Retina (tissue), 1 donor: ENCODE data around the gene USP53.
"Not testable (repeated sequence)": the region's sequence is repeated elsewhere in the genome, so short reads cannot be mapped to it uniquely, and the experiment has no call there.

ENCODE experiments used
- DNase-seq: peaks from one replicate; pipeline ENCODE4 v3.0.0-alpha.2; 2016

USP53 gene

DNA sequence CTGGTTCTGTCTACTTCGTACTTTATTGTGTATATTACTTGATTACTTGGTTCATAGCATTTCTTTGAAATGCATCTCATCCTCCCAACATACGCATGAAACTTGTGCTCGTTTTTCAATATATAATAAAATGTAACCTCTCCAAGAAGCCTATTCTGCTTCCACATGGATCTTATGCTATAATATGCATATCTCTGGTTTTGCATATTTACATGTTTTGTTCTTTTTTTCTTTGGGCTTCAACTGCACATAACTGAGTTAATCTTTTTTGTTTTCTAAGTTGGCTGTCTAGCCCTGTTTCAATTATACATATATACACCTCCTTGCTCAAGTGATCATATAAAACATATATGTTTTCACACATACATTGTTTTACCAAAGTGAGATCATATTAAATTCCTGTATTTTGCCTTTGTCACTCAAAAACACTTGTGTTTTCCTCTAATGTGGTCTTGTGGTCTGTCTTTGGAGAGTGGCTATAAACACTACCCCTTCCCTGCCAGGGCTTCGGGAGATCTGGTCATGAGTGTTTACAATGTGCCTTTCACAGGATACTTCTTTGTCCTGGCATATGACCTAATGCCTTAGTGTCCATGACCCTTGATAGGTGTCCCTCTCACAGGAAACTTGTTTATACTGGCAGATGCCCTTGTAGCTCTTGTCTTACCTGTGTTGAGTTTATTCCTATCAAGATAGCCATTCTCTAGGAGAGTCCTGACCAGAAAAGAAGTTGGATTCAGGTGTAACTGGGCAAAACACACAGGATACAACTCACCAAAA lies 17.6 kb downstream of the USP53 start:
- DNase-seq, result no peak

DNA sequence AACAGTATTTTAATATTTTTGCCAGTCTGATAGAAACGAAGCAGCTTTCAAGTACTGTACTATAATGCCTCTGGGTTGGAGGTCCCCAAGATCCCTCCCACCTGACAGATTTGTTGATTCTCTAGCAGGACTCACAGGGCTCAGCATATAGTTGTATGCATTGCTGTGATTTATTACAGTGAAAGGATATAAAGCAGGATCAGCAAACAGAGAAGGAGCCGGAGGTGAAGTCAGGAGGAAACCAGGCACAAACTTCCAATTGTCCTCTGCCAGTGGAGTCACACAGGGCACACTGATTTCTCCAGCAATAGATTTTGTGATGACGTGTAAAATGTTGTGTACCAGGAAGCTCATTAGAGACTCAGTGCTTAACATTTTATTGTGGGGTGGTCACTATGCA lies 19.0 kb downstream of the USP53 start:
- no peak for DNase-seq

DNA sequence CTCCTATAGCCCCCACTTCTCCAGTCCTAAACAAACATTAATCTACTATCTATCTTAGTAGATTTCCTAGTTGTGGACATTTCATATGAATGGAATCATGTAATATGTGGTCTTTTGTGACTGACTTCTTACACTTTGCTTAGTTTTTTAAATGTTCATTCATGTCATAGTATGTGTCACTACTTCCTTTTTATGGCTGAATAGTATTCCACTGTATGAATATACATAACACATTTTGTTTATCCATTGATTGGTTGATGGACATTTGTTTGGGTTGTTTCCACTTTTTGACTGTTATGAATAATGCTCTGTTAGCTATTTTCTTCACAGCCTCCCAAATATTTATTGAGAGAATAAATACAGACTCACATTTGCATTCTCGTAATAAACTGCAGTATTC lies 19.8 kb downstream of the USP53 start:
- no peak for DNase-seq

DNA sequence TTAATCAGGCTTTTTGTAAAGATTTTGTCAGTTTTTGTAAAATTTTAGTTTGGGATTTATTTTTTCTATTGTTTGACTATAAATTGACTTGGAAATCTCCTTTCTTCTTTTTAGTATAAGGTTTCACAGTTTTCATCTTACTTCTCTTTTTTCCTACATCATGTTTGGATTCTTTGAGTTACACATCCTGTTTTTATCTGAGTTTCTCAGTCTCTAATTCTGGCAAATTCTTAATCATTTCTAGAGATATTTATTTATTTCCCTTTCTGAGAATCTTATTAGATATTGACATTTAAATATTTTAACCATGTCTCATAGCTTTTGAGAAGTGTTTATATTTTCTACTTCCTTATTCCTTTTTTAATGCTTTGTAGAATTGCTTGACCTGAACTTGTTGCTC lies 20.7 kb downstream of the USP53 start:
- no peak for DNase-seq

DNA sequence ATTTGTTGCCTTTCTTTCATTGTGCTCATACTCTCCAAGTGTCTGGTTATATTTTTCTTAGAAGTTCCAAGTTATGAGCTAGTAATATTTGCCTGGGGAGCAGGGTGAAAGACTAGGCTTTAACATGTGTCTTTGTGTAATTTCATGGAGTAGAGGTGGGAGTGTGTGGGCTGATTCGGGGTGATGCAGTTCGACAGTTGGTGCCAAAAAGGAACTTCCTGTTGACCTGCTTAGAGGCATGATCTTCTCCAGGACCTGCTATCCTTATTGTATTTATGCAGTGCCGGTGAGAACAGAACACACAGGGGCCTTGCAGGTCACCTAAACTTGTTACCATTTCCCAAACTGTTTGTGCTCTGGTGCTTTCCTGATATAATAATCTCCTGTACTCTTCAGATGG lies 21.2 kb downstream of the USP53 start:
- no peak for DNase-seq

DNA sequence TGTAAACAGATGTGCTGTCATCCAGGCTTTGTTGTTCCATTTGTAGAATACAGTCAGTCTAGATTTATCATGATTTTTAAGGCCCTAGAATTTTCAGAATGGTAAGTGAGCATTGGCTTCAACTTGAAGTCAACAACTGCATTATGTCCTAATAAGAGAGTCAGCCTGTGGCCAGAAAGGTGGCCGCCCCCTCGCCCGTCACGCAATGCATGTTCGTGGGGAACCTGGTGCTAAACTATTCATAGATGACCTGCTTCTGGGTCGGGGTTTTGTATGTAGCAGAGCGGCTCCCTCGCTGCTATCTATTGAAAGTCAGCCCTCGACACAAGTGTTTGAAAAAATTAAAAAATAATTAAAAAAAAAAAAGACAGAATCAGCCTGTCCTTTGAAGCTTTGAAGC lies 24.7 kb downstream of the USP53 start:
- DNase-seq, result no peak

DNA sequence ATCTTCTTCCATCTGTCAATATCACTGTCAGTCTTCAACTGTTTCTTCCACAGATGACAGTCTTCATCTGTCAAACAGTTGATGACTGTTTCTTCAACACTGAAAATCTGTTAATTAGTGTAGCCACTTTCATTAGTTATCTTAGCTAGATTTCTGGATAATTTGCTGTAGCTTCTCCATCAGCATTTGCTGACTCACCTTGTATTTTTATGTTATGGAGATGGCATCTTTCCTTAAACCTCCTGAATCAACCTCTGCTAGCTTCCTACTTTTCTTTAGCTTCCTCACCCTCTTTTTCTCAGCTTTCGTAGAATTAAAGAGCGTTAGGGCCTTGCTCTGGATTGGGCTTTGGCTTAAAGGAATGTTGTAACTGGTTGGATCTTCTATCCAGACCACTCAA lies 25.1 kb downstream of the USP53 start:
- DNase-seq, result no peak

DNA sequence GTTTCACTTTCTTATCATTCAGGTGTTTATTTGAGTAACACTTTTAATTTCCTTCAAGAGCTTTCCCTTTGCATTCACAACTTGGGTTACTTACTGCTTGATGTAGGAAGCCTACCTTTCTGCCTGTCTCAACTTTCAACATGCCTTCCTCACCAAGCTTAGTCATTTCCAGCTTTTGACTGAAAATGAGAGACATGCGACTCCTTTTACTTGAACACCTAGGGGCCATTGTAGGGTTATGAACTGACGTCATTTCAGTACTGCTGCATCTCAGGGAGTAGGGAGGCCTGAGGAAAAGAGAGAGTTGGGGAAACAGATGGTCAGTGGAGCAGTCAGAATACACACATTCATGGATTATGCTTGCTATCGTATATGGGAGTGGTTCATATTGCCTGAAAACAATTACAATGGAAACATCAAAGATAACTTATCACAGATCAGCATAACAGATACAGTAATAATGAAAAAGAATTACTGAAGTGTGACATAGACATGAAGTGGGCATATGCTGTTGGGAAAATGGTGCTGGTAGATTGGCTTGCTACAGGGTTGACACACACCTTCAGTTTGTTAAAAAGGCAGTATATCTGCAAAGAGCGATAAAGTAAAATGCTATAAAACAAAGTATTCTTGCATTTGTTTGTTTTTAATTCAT lies 25.7 kb downstream of the USP53 start:
- DNase-seq, result no peak

DNA sequence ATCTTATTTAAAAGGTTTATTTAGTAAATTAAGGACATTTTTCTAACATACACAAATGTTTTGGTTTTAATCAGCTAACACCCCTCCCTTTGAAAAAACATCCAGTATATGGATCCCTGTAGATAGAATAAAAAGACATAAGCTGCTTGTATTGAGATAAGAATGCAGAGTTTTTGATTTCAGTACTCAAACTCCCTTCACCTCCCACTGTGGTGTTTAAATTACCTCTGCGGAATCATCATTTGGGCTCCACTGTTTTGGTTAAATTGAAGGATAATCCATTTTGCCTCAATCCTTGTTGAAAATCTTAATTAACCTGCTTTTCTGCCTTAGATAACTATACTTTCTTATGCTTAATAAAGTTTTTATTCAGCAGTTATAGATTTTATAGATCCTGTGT lies 27.6 kb downstream of the USP53 start:
- no peak for DNase-seq

DNA sequence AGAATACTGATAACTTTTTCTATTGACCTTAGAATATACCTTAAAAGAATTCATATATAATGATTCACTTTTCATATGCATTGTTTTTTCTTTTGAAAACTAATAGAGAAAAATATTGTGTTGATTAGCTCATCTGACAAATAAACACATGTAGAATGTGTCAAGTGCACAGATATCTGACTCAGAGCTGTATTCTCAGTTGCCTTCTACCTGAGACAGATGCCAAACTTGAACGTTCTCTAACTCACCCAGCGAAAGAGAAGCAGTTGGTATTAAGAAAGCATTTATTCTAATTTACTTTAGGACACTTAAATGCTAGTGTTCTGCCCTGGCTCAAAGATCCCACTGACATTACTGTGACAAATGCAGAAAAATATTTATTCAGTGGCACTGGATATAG lies 28.1 kb downstream of the USP53 start:
- no peak for DNase-seq

DNA sequence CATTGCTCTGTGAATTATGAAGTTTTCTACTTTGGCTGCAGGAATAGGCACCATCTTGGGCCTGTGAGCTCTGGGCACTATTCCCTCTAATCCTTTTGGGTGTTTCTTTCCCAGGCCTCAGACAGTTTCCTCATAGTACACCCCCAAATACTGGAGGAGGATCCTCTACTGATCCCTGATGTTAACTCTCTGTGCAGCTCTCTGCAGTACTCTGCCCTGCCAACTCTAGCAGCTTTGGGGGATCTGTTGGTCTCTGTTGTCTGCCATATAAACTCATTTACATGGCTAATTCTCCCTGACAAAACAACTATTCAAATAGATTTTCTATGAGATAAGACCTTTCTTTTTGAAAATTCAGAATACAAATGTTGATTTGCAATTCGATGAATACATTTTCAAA lies 29.9 kb downstream of the USP53 start:
- no peak for DNase-seq

DNA sequence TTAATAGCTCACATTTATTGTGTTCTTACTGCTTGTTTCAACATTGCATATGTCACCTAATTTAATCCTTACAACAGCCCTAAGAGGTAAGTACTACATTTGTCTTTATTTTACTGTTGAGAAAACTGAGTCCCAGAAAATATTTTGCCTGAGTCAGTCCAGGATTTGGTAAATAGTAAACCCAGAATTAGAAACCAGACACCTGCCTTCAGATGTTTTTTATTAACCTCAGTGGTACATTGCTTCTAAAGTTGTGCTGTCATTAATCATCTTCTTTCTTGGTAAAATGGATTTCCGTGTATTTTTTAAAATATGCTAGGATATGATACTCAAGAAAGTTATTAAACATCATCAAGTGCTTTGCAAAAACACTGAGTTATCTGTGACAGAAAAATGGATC lies 31.4 kb downstream of the USP53 start:
- DNase-seq, result no peak

DNA sequence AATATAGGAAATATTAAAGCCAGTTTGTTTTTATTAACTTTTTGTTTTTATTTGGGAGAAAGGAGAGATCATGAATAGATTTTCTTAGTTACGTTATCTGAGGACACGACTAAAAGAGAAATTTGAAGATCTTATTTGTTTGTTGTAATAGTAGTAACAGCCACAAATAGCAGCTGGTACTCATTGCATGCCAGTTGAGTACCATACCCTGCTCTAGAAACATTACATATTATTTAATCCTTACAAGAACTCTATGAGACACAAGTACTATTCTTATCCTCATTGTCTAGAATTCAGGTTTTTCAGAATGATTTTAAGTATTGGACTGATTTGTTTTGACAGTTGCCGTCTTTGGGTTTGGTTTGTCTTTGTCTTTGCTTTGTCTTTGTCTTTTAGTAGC lies 31.8 kb downstream of the USP53 start:
- peak; percentile 46 for DNase-seq

DNA sequence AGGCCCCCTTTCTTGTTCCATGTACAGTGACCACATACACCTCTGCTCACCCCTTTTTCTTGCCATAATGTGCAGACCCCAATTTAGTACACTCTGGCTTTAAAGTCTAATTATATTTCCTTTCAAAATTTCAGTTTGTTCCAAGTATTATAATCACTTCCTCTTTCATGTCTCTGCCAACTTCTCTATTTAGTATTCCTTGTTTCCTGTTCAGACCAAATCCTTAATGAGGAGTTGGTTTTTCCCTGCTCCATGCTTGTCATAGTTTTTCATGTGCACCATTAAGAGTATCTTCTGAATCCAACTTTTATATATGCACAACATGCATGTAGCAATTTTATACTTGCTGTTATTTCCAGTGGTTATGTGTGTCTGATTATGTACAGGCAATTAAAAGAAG lies 32.3 kb downstream of the USP53 start:
- no peak for DNase-seq

DNA sequence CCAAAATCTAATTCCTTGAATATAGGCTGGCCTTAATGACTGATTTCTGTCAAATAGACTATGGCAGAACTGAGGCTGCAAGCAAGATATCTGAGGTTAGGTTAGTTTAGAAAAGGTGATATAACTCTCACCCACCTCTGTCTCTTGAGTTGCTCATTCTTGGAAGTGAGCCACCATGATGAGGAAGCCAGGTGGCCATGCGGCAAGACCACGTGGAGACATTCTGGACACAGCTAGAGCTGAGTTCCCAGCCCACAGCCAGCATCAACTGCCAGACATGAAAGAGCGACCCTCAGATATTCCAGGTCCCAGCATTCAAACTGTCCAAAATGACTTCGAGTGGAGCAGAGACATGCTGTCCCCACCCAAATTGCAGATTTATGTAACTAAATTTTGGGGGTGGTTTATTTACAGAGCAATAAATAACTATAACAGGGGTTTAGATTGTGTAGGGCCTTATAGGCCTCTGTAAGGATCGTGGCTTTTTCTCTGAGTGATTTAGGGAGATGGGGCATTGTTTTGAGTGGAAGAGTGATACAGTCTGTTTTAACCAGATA lies 33.7 kb downstream of the USP53 start:
- no peak for DNase-seq

DNA sequence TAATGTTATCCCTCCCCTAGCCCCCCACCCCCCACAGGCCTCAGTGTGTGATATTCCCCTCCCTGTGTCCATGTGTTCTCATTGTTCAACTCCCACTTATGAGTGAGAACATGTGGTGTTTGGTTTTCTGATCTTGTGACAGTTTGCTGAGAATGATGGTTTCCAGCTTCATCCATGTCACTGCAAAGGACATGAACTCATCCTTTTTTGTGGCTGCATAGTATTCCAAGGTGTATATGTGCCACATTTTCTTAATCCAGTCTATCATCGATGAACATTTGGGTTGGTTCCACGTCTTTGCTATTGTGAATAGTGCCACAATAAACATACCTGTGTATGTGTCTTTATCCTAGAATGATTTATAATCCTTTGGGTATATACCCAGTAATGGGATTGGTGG lies 38.5 kb downstream of the USP53 start:
- not testable (repeated sequence) for DNase-seq

DNA sequence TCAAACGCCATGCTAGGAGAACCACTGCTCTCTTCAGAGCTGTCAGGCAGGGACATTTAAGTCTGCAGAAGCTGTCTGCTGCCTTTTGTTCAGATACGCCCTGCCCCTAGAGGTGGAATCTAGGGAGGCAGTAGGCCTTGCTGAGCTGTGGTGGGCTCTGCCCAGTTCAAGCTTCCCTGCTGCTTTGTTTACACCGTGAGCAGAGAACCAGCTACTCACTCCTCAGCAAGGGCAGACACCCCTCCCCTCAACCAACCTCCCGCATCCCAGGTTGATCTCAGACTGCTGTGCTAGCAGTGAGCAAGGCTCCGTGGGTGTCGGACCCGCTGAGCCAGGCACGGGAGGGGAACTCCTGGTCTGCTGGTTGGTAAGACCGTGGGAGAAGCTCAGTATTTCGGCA lies 42.7 kb downstream of the USP53 start:
- not testable (repeated sequence) for DNase-seq

DNA sequence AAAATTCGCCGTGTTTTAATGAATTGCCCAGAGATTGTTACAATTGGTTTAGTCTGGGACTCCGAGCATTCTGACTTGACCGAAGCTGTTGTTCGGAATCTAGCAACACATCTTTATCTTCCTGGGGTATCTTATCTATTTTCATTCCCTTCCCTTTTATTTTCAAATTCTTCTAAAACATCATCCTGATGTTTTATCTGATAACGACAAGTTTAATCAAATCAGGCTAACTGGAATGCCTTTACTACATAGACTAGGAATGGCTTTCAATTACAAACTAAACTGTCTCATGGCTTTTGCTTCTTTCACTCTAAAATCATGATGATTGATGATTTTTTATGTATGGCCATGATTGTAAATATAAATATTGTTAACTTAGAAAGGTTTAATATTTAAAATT lies 48.0 kb downstream of the USP53 start:
- DNase-seq, result no peak

DNA sequence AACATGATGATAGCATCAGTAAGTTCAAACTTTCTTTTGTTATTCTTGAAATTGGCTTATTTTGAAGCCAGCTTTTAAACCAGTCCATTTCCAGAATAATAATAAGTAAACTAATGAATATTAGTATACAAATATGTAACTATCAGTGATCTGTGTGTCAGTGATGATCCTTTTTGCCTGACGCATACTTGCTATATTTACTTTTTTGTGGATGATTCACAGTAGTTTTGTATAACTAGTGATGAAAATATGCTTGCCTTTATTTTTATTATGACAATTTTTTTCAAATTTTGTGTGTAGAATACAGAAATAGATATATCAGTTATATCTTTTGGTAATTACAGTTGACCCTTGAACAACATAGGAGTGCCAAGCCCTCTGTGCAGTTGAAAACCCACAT lies 49.5 kb downstream of the USP53 start:
- DNase-seq, result no peak

DNA sequence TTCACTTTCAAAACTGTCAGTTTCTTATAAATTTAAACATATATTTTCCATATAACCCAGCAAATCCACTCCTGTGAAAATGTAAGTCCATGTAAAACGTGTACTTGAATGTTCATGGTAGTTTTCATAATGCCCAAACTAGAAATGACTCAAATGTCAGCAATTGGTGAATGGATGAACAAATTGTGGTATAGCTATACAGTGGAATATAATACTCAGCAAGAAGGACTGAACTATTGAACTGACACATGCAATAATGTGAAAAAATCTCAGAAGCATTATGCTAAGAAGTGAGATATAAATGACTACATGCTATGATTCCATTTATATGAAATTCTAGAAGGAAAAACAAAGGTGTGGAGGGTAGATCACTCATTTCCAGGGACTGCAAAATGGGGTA lies 52.2 kb downstream of the USP53 start:
- no peak for DNase-seq

DNA sequence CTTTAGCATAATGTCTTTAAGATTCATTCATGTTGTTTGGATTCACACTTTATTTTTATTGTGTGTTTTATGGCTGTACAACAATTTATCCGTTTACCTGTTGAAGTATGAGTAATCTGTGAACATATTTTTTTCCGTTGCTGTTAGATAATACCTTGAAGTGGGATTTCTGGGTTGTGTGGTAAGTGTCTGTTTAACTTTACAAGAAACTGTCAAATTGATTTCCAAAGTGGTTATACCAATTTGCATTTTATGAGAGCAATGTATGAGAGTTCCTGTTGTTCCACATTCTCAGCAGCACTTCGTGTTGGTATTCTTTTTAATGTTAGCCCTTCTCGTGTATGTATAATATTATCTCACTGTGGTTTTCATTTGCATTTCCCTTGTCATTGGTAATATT lies 53.6 kb downstream of the USP53 start:
- no peak for DNase-seq

DNA sequence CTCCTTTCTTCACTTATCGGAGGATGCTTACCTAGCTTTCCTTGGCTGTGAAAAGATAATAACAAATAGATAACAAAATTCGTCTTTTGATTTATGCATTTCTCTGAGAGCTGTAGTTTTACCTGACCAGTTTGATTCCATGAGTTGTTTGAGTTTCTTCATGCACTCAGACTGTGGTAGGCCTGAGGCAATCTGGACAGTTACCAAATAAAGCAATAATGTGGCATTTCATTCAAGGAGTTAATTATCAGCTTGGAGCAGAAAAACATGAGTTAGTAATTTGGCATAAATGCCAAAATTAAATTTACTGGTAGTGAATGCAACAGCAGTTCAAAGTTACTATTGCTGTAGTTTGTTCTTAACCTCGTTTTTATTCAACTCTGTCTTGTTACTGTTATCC lies 56.0 kb downstream of the USP53 start:
- DNase-seq, result no peak

DNA sequence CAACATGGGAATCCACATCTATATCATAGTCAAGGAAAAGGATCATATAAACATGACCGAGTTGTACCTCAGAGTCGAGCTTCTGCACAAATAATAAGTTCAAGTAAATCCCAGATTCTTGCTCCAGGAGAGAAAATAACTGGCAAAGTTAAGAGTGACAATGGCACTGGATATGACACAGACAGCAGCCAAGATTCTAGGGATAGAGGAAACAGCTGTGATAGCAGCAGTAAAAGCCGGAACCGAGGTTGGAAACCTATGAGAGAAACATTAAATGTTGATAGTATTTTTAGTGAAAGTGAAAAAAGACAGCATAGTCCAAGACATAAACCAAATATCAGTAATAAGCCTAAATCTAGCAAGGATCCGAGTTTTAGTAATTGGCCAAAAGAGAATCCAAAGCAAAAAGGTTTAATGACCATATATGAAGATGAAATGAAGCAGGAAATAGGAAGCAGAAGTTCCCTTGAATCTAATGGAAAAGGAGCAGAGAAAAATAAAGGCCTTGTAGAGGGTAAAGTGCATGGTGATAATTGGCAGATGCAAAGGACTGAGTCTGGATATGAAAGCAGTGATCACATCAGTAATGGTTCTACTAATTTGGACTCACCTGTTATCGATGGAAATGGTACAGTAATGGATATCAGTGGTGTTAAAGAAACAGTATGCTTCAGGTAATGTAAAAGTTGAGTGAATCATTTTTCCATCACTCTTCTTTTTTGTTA lies 59.0 kb downstream of the USP53 start:
- no peak for DNase-seq

DNA sequence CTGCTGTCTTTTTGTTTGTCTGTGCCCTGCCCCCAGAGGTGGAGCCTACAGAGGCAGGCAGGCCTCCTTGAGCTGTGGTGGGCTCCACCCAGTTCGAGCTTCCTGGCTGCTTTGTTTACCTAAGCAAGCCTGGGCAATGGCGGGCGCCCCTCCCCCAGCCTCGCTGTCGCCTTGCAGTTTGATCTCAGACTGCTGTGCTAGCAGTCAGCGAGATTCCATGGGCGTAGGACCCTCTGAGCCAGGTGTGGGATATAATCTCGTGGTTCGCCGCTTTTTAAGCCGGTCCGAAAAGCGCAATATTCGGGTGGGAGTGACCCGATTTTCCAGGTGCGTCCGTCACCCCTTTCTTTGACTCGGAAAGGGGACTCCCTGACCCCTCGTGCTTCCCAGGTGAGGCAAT lies 67.0 kb downstream of the USP53 start:
- not testable (repeated sequence) for DNase-seq
